Liver (tissue), 9 donors: ENCODE data around the gene CDK5RAP2. TPM values are rescaled to one million over a fixed set of nuclear protein-coding genes. Genes with fewer than 3 reads are reported as not detected.

Experiments used
- DNase-seq: peaks from one replicate; pipeline ENCODE4 v3.0.0-alpha.2; 2017; ENCODE audit warnings: low spot score
- H3K27ac ChIP-seq, 2 donors: one replicate each; pipeline ENCODE4 v1.7.0; 2013; ENCODE audit warnings: inconsistent platforms in 2 of 2, low read length in 2 of 2, control low read depth in 1 of 2, low read depth in 1 of 2, mild to moderate bottlenecking in 1 of 2
- H3K27me3 ChIP-seq, 4 donors: one replicate each; pipeline versions ENCODE4 v1.6.1 to v1.7.0; 2013; ENCODE audit warnings: low read length in 3 of 4, inconsistent platforms in 1 of 4, mild to moderate bottlenecking in 1 of 4, moderate library complexity in 1 of 4; ENCODE audit not compliant: control insufficient read depth in 4 of 4, insufficient read depth in 4 of 4
- H3K36me3 ChIP-seq, 4 donors: one replicate each; pipeline versions ENCODE4 v1.6.1 to v1.7.0; 2013; ENCODE audit warnings: low read length in 3 of 4, mild to moderate bottlenecking in 3 of 4, low read depth in 1 of 4, moderate library complexity in 1 of 4; ENCODE audit not compliant: control insufficient read depth in 4 of 4, insufficient read depth in 3 of 4
- H3K4me1 ChIP-seq, 4 donors: one replicate each; pipeline versions ENCODE4 v1.6.1 to v1.7.0; 2013; ENCODE audit warnings: low read length in 3 of 4, mild to moderate bottlenecking in 3 of 4, moderate library complexity in 1 of 4; ENCODE audit not compliant: control insufficient read depth in 4 of 4, insufficient read depth in 4 of 4
- H3K4me3 ChIP-seq, 3 donors: one replicate each; pipeline versions ENCODE4 v1.6.1 to v1.7.0; 2013; ENCODE audit warnings: low read length in 3 of 3, control low read depth in 1 of 3, low read depth in 1 of 3, mild to moderate bottlenecking in 1 of 3
- H3K9ac ChIP-seq, 2 donors: one replicate each; pipeline ENCODE4 v1.7.0; 2013; ENCODE audit warnings: low read length in 2 of 2, mild to moderate bottlenecking in 2 of 2, moderate library complexity in 2 of 2, control low read depth in 1 of 2, low read depth in 1 of 2
- H3K9me3 ChIP-seq, 4 donors: one replicate each; pipeline versions ENCODE4 v1.6.1 to v1.7.0; 2013; ENCODE audit warnings: low read length in 3 of 4; ENCODE audit not compliant: control insufficient read depth in 4 of 4
- EGR1 ChIP-seq, 2 donors: IDR thresholded peaks; 2 replicates each; pipeline ENCODE4 v1.6.1; 2016 to 2018; ENCODE audit warnings: antibody characterized with exemption in 2 of 2, low read depth in 2 of 2
- FOXA1 ChIP-seq: IDR thresholded peaks from 2 replicates; pipeline ENCODE4 v1.6.1; 2016; ENCODE audit warnings: antibody characterized with exemption
- FOXA2 ChIP-seq: IDR thresholded peaks from 2 replicates; pipeline ENCODE4 v1.6.1; 2016; ENCODE audit warnings: antibody characterized with exemption
- GABPA ChIP-seq, 2 donors: IDR thresholded peaks in 1 of 2; conservative IDR thresholded peaks in 1 of 2; 2 replicates each; pipeline ENCODE4 v1.6.1; 2016; ENCODE audit warnings: antibody characterized with exemption in 2 of 2, mild to moderate bottlenecking in 1 of 2, moderate library complexity in 1 of 2
- HNF4A ChIP-seq, 2 donors: conservative IDR thresholded peaks; 2 replicates each; pipeline ENCODE4 v1.6.1; 2016; ENCODE audit warnings: antibody characterized with exemption in 2 of 2, mild to moderate bottlenecking in 2 of 2
- HNF4G ChIP-seq: IDR thresholded peaks from 2 replicates; pipeline ENCODE4 v1.6.1; 2016; ENCODE audit warnings: antibody characterized with exemption
- JUND ChIP-seq, 2 donors: IDR thresholded peaks; 2 replicates each; pipeline ENCODE4 v1.6.1; 2016; ENCODE audit warnings: antibody characterized with exemption in 2 of 2
- NR2F2 ChIP-seq: IDR thresholded peaks from 2 replicates; pipeline ENCODE4 v1.6.1; 2016; ENCODE audit warnings: antibody characterized with exemption
- RAD21 ChIP-seq, 2 donors: IDR thresholded peaks; 2 replicates each; pipeline ENCODE4 v1.6.1; 2016; ENCODE audit warnings: antibody characterized with exemption in 2 of 2, mild to moderate bottlenecking in 2 of 2
- RXRA ChIP-seq, 2 donors: IDR thresholded peaks; 2 replicates each; pipeline ENCODE4 v1.6.1; 2017 to 2018; ENCODE audit warnings: antibody characterized with exemption in 2 of 2, mild to moderate bottlenecking in 1 of 2
- SP1 ChIP-seq: IDR thresholded peaks from 2 replicates; pipeline ENCODE4 v1.6.1; 2018; ENCODE audit warnings: antibody characterized with exemption, mild to moderate bottlenecking
- TAF1 ChIP-seq: conservative IDR thresholded peaks from 2 replicates; pipeline ENCODE4 v1.6.1; 2016; ENCODE audit warnings: antibody characterized with exemption, mild to moderate bottlenecking
- YY1 ChIP-seq: IDR thresholded peaks from 2 replicates; pipeline ENCODE4 v1.6.1; 2016; ENCODE audit warnings: antibody characterized with exemption, mild to moderate bottlenecking
- WGBS: extraction: QIAGEN DNeasy Blood & Tissue Kit; methylation state at CpG from one replicate; pipeline ENCODE4 v1.1.7; 2013; 5-methylcytosine and 5-hydroxymethylcytosine counted together
- polyA plus RNA-seq, 2 donors: library from polyadenylated mRNA; stranded (reverse) in 1 of 2; unstranded in 1 of 2; fragments of 200-250 nt in 1 of 2; fragments of >200 nt in 1 of 2; fragmentation: Nextera tagmentation in 1 of 2; extraction: Ambion mirVana in 1 of 2; gene quantifications; one replicate each; pipeline versions ENCODE4 v1.2.1 to v1.2.3, GENCODE V29; 2013 to 2015
- total RNA-seq, 2 donors: library from RNA; depleted of rRNA; stranded (reverse); fragments of >200 nt; gene quantifications; one replicate each; pipeline ENCODE4 v1.2.3, GENCODE V29; 2014
- TF ChIP-seq, protein P1 (sequence below): IDR thresholded peaks from 2 replicates; pipeline ENCODE4 v1.6.1; 2016; ENCODE audit warnings: antibody characterized with exemption, mild to moderate bottlenecking
- TF ChIP-seq, protein P2 (sequence below): fragments of 150-350 bp; IDR thresholded peaks from 2 replicates; pipeline ENCODE4 v1.5.1; 2017; ENCODE audit warnings: improper control_type of control experiment, low read depth, low read length; ENCODE audit not compliant: missing input control
- TF ChIP-seq, protein P3 (sequence below): IDR thresholded peaks from 2 replicates; pipeline ENCODE4 v1.6.1; 2016; ENCODE audit warnings: antibody characterized with exemption
- TF ChIP-seq, protein P4 (sequence below): IDR thresholded peaks from 2 replicates; pipeline ENCODE4 v1.6.1; 2016; ENCODE audit warnings: antibody characterized with exemption
- TF ChIP-seq, protein P5 (sequence below): IDR thresholded peaks from 2 replicates; pipeline ENCODE4 v1.6.1; 2016; ENCODE audit warnings: antibody characterized with exemption
- donor health status: healthy.
- donor health status: healthy.
- donor health status: healthy.
- donor health status: healthy.
- donor health status: healthy.

Gene CDK5RAP2
- total and polyA plus RNA-seq, 4 donors, result 11.7 to 38.9 (median 21.7) TPM

DNA sequence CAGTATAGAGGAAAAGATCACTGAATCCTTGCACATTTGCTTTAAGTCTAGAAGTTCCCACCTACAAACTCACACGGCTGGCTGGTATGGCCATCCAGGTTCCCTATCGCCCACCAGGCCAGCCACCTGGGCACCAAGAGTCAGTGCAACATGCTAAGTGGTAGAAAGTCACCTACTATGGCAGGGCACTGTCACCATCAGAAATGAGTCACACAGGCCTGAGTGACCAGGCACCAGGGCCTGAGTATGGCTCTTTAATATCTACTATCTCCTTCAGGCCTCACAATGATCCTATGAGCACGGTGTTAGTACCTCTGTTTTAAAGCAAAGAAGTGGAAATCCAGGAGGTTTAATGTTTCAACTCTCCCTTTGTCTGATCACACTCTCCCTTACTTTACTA, 156.2 kb downstream of the CDK5RAP2 start:
- TF ChIP-seq HNF4A (conservative IDR thresholded peaks at IDR 0.05), result no peak
- no peak for TF ChIP-seq HNF4G
- TF ChIP-seq, protein P1, sequence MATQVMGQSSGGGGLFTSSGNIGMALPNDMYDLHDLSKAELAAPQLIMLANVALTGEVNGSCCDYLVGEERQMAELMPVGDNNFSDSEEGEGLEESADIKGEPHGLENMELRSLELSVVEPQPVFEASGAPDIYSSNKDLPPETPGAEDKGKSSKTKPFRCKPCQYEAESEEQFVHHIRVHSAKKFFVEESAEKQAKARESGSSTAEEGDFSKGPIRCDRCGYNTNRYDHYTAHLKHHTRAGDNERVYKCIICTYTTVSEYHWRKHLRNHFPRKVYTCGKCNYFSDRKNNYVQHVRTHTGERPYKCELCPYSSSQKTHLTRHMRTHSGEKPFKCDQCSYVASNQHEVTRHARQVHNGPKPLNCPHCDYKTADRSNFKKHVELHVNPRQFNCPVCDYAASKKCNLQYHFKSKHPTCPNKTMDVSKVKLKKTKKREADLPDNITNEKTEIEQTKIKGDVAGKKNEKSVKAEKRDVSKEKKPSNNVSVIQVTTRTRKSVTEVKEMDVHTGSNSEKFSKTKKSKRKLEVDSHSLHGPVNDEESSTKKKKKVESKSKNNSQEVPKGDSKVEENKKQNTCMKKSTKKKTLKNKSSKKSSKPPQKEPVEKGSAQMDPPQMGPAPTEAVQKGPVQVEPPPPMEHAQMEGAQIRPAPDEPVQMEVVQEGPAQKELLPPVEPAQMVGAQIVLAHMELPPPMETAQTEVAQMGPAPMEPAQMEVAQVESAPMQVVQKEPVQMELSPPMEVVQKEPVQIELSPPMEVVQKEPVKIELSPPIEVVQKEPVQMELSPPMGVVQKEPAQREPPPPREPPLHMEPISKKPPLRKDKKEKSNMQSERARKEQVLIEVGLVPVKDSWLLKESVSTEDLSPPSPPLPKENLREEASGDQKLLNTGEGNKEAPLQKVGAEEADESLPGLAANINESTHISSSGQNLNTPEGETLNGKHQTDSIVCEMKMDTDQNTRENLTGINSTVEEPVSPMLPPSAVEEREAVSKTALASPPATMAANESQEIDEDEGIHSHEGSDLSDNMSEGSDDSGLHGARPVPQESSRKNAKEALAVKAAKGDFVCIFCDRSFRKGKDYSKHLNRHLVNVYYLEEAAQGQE, result no peak
- TF ChIP-seq EGR1 (IDR thresholded peaks at IDR 0.05; ENCODE audit: low read depth in 2 of 2), result no peak
- TF ChIP-seq FOXA2, result no peak
- no peak for TF ChIP-seq JUND (IDR thresholded peaks at IDR 0.05)
- no peak for TF ChIP-seq FOXA1
- no peak for TF ChIP-seq NR2F2
- TF ChIP-seq, protein P2, sequence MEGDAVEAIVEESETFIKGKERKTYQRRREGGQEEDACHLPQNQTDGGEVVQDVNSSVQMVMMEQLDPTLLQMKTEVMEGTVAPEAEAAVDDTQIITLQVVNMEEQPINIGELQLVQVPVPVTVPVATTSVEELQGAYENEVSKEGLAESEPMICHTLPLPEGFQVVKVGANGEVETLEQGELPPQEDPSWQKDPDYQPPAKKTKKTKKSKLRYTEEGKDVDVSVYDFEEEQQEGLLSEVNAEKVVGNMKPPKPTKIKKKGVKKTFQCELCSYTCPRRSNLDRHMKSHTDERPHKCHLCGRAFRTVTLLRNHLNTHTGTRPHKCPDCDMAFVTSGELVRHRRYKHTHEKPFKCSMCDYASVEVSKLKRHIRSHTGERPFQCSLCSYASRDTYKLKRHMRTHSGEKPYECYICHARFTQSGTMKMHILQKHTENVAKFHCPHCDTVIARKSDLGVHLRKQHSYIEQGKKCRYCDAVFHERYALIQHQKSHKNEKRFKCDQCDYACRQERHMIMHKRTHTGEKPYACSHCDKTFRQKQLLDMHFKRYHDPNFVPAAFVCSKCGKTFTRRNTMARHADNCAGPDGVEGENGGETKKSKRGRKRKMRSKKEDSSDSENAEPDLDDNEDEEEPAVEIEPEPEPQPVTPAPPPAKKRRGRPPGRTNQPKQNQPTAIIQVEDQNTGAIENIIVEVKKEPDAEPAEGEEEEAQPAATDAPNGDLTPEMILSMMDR, result no peak
- no peak for TF ChIP-seq RXRA (IDR thresholded peaks at IDR 0.05)
- TF ChIP-seq, protein P3, sequence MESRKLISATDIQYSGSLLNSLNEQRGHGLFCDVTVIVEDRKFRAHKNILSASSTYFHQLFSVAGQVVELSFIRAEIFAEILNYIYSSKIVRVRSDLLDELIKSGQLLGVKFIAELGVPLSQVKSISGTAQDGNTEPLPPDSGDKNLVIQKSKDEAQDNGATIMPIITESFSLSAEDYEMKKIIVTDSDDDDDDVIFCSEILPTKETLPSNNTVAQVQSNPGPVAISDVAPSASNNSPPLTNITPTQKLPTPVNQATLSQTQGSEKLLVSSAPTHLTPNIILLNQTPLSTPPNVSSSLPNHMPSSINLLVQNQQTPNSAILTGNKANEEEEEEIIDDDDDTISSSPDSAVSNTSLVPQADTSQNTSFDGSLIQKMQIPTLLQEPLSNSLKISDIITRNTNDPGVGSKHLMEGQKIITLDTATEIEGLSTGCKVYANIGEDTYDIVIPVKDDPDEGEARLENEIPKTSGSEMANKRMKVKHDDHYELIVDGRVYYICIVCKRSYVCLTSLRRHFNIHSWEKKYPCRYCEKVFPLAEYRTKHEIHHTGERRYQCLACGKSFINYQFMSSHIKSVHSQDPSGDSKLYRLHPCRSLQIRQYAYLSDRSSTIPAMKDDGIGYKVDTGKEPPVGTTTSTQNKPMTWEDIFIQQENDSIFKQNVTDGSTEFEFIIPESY, result no peak
- no peak for TF ChIP-seq YY1
- no peak for TF ChIP-seq SP1
- TF ChIP-seq, protein P4, sequence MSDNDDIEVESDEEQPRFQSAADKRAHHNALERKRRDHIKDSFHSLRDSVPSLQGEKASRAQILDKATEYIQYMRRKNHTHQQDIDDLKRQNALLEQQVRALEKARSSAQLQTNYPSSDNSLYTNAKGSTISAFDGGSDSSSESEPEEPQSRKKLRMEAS, result no peak
- TF ChIP-seq TAF1, result no peak
- TF ChIP-seq RAD21 (IDR thresholded peaks at IDR 0.05), result no peak
- TF ChIP-seq GABPA (IDR thresholded peaks at IDR 0.05 in 1 of 2, conservative IDR thresholded peaks at IDR 0.05 in 1 of 2), result no peak
- TF ChIP-seq, protein P5, sequence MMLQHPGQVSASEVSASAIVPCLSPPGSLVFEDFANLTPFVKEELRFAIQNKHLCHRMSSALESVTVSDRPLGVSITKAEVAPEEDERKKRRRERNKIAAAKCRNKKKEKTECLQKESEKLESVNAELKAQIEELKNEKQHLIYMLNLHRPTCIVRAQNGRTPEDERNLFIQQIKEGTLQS, result no peak
- no peak overlapping the region for H3K4me3 ChIP-seq
- H3K9ac ChIP-seq, result no peak overlapping the region
- no peak overlapping the region for H3K27ac ChIP-seq
- no peaks in the 10 kb centered on the region for H3K27me3 ChIP-seq
- H3K4me1 ChIP-seq, result peaks cover 0 to 1% (median 0%) of the 10 kb centered on the region in 4 donors
- DNase-seq, result no peak
- no peaks in the 10 kb centered on the region for H3K9me3 ChIP-seq
- H3K36me3 ChIP-seq, result peaks cover 0 to 14% (median 10%) of the 10 kb centered on the region in 4 donors
- WGBS, result 96% methylated on average over 3 of the region's 3 CpGs
